Non-pigmented ciliary epithelial cell (primary cell): ENCODE data around the gene SCOC.
A peak's percentile ranks its signal among the peaks of the same experiment; 100 is the strongest.
"Not testable (repeated sequence)": the region's sequence is repeated elsewhere in the genome, so short reads cannot be mapped to it uniquely, and the experiment has no call there.

Experiments used
- DNase-seq: peaks from one replicate; pipeline ENCODE4 v3.0.0-alpha.2; 2010; ENCODE audit warnings: low read depth

SCOC gene

GRCh38 chr4:140361099-140361498, 12.3 kb upstream of the SCOC start:
- DNase-seq, result no peak

- DNase-seq, result no peak
These were observed 10.4 kb upstream of the SCOC start for GRCh38 chr4:140363051-140363450.

DNA sequence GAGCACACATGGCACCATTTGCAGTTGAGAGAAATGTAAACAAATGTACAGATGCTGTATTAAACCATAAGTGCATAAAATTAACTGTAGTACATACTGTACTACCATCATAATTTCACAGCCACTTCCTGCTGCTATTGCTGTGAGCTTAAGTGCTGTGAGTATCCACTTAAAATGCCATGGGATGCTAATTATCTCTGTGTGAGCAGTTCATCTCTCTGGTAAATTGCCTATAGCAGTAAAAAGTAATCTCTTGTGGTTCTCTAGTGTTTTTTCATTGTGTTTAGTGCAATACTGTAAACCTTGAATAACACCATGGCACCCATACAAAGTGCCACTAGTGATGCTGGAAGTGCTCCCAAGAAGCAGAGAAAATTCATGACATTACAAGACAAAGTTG, 9.9 kb upstream of the SCOC start:
- no peak for DNase-seq

GRCh38 chr4:140367738-140368137, 5.7 kb upstream of the SCOC start:
- no peak for DNase-seq

GRCh38 chr4:140368686-140369085, 4.8 kb upstream of the SCOC start:
- no peak for DNase-seq

GRCh38 chr4:140372751-140373327, 607 bp upstream of the SCOC start:
- no peak for DNase-seq

DNA sequence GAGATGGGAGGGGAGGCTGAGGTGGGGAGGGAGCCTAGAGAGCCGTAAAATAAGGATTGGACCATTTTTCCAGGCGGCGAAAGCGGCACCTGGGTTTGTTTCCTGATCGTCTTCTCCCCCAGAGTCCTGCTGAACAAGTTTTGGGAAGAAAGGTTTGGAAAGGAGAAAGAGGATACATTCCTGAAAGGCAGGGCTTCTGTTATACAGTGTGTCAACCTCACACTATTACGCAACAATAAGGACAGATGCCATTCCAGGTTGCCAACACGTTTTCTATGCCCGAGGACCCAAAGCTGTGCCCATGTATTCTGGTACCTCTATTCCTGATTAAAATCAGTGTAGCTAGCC, 658 bp downstream of the SCOC start:
- DNase-seq, result no peak

DNA sequence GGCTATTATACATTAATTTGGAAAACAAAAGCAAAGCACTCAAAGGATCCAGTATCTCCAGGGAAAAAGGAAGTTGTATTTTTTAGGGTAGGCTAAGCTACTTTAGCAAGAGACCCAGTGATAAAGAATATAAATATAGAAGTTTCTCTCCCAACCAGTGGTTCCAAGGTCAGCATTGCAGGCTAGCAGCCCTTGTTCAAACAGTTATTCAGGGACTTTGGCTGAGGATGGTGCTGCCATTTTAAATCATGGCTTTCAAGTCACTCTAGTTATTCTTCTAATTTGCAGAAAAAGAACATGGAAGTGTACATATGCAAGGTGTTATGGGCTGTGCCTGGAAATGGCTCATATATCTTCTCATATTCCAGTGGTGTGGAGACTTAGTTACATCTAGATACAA, 9.3 kb downstream of the SCOC start:
- no peak for DNase-seq

DNA sequence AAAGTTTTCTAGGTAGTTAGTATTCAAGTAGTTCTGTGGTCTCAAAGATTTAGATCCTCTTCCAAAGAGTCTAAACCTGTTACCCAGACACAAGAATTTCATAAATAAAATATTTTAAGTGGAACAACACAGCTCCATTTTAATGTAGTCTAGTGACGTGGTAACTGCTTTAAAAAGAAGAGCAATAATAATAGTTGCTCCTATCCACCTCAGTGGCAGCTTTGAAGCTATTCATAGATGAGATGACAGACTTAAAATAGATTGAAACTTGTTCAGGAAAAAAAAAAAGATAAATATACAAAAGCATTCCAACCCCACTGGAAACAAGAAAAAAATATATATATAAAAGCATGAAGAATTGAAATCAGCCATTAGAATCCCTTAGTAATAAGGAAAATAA, 14.6 kb downstream of the SCOC start:
- no peak for DNase-seq

DNA sequence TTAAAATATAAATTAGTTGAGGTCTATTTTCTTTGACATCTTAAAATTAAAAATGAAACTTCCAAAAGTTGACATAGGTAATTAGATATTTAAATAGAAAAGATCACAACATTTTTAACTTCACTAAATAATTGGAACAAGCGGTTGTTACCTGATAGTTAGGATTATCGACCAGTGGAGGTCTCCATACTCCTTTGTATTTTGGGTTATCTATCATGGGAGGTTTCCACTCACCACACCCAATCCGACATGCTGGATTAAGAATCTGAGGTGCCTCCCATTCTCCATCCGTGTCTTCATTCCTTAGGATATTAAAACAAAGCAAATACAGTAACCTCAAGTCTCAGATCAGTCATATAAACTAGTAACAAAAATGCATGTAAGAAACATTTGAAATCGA, 22.2 kb downstream of the SCOC start:
- no peak for DNase-seq

GRCh38 chr4:140400111-140400510, 26.7 kb downstream of the SCOC start:
- DNase-seq, result no peak

- DNase-seq, result no peak
These were observed 32.8 kb downstream of the SCOC start for GRCh38 chr4:140406292-140406691.

GRCh38 chr4:140408974-140409373, 35.5 kb downstream of the SCOC start:
- no peak for DNase-seq

GRCh38 chr4:140413130-140413969, 39.9 kb downstream of the SCOC start:
- DNase-seq, result not testable (repeated sequence)

GRCh38 chr4:140423106-140423505, 49.7 kb downstream of the SCOC start:
- peak; percentile 3 for DNase-seq

DNA sequence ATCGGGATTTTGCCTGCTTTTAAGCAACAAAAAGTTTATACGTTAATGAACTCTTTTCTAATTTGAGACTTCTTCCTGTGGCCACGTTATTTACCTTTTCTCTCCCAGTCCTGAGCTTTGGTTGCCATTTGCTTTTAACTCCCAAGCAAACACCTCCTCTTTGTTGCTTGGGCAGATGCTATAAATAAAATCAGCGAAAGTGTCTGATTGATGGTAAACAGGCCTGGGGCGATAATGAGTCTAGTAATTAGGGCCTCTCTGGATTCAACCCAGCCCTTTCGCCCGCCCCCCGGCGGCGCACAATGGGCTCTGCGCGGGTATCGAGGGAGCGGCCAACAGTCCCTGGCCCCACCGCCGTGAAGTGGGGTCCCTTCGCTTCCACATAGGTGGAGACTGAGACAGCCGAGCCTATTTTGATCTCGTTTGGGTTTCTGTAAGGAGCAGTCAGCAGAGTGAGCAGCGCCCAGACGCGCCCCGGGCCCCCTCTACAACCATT, 53.2 kb downstream of the SCOC start:
- DNase-seq, result no peak

DNA sequence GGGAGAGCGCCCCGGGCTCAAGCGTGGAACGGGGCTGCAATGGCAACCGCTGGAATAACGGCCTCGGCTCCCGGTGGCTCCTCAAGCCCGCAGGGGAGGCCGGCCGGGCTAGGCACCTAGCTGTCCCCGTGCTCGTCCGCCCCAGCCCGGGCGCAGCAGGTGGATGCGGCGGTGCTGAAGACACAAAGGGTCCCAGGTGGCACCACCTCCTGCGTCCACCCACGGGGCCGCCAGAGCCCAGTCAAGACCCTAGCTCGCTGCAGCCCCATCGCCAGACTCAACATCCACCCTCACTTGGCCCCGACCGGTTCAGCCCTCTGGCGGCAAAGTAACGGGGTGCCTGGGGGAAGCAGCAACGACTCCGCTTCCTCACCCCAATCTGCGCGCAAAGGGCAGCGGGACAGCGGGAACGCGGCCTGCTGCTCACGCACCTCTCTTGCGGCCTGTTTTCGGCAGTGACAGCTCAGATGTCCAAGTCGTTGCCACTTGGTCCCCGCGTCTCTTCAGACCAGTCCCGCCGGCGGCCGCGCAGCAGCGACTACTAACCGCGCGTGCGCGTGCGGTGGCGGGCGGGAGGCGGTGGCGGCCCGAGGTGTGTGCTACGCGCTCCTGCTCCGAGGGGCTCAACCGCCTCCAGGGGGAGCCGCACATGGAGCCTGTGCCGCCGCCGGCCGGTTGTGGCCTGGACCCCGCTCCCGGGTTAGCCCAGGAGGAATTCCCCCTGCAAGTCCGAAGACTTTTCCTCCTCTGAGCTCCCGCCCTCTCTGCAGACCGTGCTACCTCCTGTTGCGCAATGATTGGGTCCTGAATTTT, 53.9 kb downstream of the SCOC start, which contains the start of gene CLGN:
Gene CLGN (minus strand): TSS at position 543 of the 813 bp plus-strand sequence. CDS start 14,570 bp downstream, outside the sequence.
- peak; percentile 6 for DNase-seq

- no peak for DNase-seq
These were observed 54.5 kb downstream of the SCOC start for GRCh38 chr4:140427919-140428471.
